Measurements from ENCODE around the gene CCL15. TPM values are rescaled to one million over a fixed set of nuclear protein-coding genes. Genes with fewer than 3 reads are reported as not detected.

The CCL15 gene
- total and polyA plus RNA-seq, 2 donors (not counting 3 experiments of a cell fraction or from before 2014, with no cell fraction given) = not detected

DNA sequence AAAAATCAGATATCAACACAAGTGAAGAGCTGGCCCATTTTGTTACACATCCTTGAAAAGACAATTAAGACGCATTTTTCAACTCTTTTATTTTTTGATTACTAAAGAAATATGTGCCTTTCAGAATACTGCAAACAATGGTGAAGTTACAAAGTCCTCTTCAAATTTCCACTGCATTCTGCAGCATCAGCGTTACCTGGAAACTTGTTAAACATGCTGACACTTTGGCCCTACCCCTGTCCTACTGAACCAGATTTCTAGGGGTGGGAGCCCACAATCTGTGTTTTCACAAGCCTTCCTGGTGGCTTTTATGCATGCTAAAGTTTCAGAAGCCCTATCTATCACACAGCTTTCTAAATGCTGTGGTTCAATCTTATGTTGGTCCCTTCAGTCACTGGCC lies 10.3 kb downstream of the CCL15 start:
- H3K9me1 ChIP-seq (replicated peaks; ENCODE audit: control insufficient read depth, extremely low read depth, insufficient read depth, low read length) = no peaks in the 10 kb centered on the region
- intact Hi-C loops (cut with micrococcal nuclease) = no loop called here
- DNase-seq (ENCODE audit: low read depth, low spot score) (no peak), FAIRE-seq (no peak)
- no TSS peak for BruUV-seq (replicated peaks)
- TF ChIP-seq, protein P1, sequence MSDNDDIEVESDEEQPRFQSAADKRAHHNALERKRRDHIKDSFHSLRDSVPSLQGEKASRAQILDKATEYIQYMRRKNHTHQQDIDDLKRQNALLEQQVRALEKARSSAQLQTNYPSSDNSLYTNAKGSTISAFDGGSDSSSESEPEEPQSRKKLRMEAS (IDR thresholded peaks at IDR 0.05; ENCODE audit: insufficient read depth, insufficient read length) = no peak
- TF ChIP-seq, protein P2, sequence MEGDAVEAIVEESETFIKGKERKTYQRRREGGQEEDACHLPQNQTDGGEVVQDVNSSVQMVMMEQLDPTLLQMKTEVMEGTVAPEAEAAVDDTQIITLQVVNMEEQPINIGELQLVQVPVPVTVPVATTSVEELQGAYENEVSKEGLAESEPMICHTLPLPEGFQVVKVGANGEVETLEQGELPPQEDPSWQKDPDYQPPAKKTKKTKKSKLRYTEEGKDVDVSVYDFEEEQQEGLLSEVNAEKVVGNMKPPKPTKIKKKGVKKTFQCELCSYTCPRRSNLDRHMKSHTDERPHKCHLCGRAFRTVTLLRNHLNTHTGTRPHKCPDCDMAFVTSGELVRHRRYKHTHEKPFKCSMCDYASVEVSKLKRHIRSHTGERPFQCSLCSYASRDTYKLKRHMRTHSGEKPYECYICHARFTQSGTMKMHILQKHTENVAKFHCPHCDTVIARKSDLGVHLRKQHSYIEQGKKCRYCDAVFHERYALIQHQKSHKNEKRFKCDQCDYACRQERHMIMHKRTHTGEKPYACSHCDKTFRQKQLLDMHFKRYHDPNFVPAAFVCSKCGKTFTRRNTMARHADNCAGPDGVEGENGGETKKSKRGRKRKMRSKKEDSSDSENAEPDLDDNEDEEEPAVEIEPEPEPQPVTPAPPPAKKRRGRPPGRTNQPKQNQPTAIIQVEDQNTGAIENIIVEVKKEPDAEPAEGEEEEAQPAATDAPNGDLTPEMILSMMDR (IDR thresholded peaks at IDR 0.05; ENCODE audit: extremely low read depth in 1 of 2, insufficient read depth in 1 of 2, low read depth in 1 of 2, low read length in 2 of 2) = no peak
- TF ChIP-seq FOS (IDR thresholded peaks at IDR 0.05; ENCODE audit: borderline replicate concordance, insufficient read depth, low read length) (no peak), JUN (IDR thresholded peaks at IDR 0.05; ENCODE audit: borderline replicate concordance, insufficient read depth, insufficient read length, low read depth) (no peak), POLR2A (IDR thresholded peaks at IDR 0.05; ENCODE audit: low read depth, low read length) (no peak), EZH2 (IDR thresholded peaks at IDR 0.05; ENCODE audit: borderline replicate concordance, low read depth, low read length, severe bottlenecking) (no peak), GATA2 (IDR thresholded peaks at IDR 0.05; ENCODE audit: insufficient read depth, insufficient read length, low read depth, low read length) (no peak), MYC (IDR thresholded peaks at IDR 0.05; ENCODE audit: low read depth, low read length) (no peak), POLR2AphosphoS5 (IDR thresholded peaks at IDR 0.05; ENCODE audit: insufficient read depth, low read depth, low read length) (no peak)
- H3K4me3 ChIP-seq (replicated peaks in 1 of 3; ENCODE audit: insufficient read depth in 1 of 3, low read depth in 1 of 3, low read length in 3 of 3) = no peak overlapping the region
- ChIA-PET POLR2A (no interaction called here), CTCF (interaction anchor here (1.4 to 2.6 kb wide), 3 partner anchors 15 to 82 kb away, joined by 7 to 16 read pairs (median 10); no protein-coding TSS in a partner anchor)
- H3K27me3 ChIP-seq (ENCODE audit: control insufficient read depth in 2 of 2, insufficient read depth in 2 of 2, low read length in 2 of 2) = no peaks in the 10 kb centered on the region
- dilution Hi-C loops (cut with MboI; ENCODE audit: extremely low pct_ligation_motif_present, low sequenced_read_pairs) = no loop called here
- no peak overlapping the region for H3K27ac ChIP-seq (ENCODE audit: insufficient read depth, low read depth, low read length)
- no peaks in the 10 kb centered on the region for H3K36me3 ChIP-seq (ENCODE audit: control insufficient read depth in 2 of 2, extremely low read depth in 1 of 2, insufficient read depth in 2 of 2, low read length in 2 of 2)
- no peaks in the 10 kb centered on the region for H4K20me1 ChIP-seq (replicated peaks; ENCODE audit: control insufficient read depth, extremely low read depth, insufficient read depth, low read length)
- H3K79me2 ChIP-seq (ENCODE audit: control insufficient read depth, insufficient read depth, low read length) = no peaks in the 10 kb centered on the region
- H3K9ac ChIP-seq (replicated peaks; ENCODE audit: extremely low read depth, insufficient read depth, low read length) = no peak overlapping the region
- no peak overlapping the region for H3K4me2 ChIP-seq (ENCODE audit: insufficient read depth, low read length)
- no peaks in the 10 kb centered on the region for H3K9me3 ChIP-seq (replicated peaks; ENCODE audit: control insufficient read depth, insufficient read depth, low read length)
- no peak overlapping the region for H2AFZ ChIP-seq (ENCODE audit: low read depth, low read length)
- peaks cover 30% of the 10 kb centered on the region for H3K4me1 ChIP-seq (ENCODE audit: control insufficient read depth, extremely low read depth, insufficient read depth, low read length)

Measured in endothelial cell of umbilical vein (primary cell).